HepG2 (cell line): ENCODE results near the gene FAM89B. TPM values are rescaled to one million over a fixed set of nuclear protein-coding genes. Genes with fewer than 3 reads are reported as not detected.

Experiments used
- ATRX ChIP-seq: sonication (generic); formaldehyde crosslinking; IDR thresholded peaks from 2 replicates; pipeline ENCODE4 v1.4.0; 2020; ENCODE audit warnings: missing genetic modification reagents, borderline replicate concordance
- CHD4 ChIP-seq: fragments of 200-600 bp; sonication (generic); IDR thresholded peaks from 2 replicates; pipeline ENCODE4 v1.7.0; 2017; ENCODE audit warnings: mild to moderate bottlenecking, low read length, borderline replicate concordance
- ELF3 ChIP-seq: IDR thresholded peaks from 2 replicates; pipeline ENCODE4 v1.6.1; 2016; ENCODE audit warnings: missing genetic modification reagents, missing compliant biosample characterization
- EP300 ChIP-seq, 3 experiments: sonication (generic) in 1 of 3; formaldehyde crosslinking in 1 of 3; IDR thresholded peaks; 2 replicates each; pipeline versions ENCODE4 v1.5.1 to v1.6.1; 2011 to 2020; ENCODE audit warnings: low read depth in 2 of 3, low read length in 2 of 3, borderline replicate concordance in 1 of 3, improper control_type of control experiment in 1 of 3, mild to moderate bottlenecking in 1 of 3, missing genetic modification reagents in 1 of 3, moderate library complexity in 1 of 3
- GZF1 ChIP-seq: sonication (generic); formaldehyde crosslinking; IDR thresholded peaks from 2 replicates; pipeline ENCODE4 v1.5.1; 2020; ENCODE audit warnings: mild to moderate bottlenecking, missing genetic modification reagents
- IKZF4 ChIP-seq: sonication (generic); formaldehyde crosslinking; IDR thresholded peaks from 2 replicates; pipeline ENCODE4 v1.5.1; 2020; ENCODE audit warnings: borderline replicate concordance, mild to moderate bottlenecking, low read depth, missing genetic modification reagents; ENCODE audit errors: not compliant biosample characterization
- IRF2 ChIP-seq: IDR thresholded peaks from 2 replicates; pipeline ENCODE4 v1.6.1; 2018; ENCODE audit warnings: missing genetic modification reagents, missing compliant biosample characterization
- JUNB ChIP-seq: sonication (generic); formaldehyde crosslinking; IDR thresholded peaks from 2 replicates; pipeline ENCODE4 v1.8.0; 2022; ENCODE audit warnings: missing genetic modification reagents, mild to moderate bottlenecking, borderline replicate concordance
- NCOA2 ChIP-seq: sonication (generic); formaldehyde crosslinking; IDR thresholded peaks from 2 replicates; pipeline ENCODE4 v1.8.0; 2022; ENCODE audit warnings: inconsistent platforms
- NR2C2 ChIP-seq: sonication (generic); formaldehyde crosslinking; IDR thresholded peaks from 2 replicates; pipeline ENCODE4 v1.4.0; 2020; ENCODE audit warnings: missing genetic modification reagents, mild to moderate bottlenecking, moderate library complexity, borderline replicate concordance
- RBAK ChIP-seq: sonication (generic); formaldehyde crosslinking; IDR thresholded peaks from 2 replicates; pipeline ENCODE4 v1.5.1; 2020; ENCODE audit warnings: mild to moderate bottlenecking, missing genetic modification reagents
- SMARCC2 ChIP-seq: fragments of 450-650 bp; IDR thresholded peaks from 2 replicates; pipeline ENCODE4 v1.6.1; 2017; ENCODE audit warnings: antibody characterized with exemption, mild to moderate bottlenecking
- SUZ12 ChIP-seq: fragments of 150-350 bp; IDR thresholded peaks from 2 replicates; pipeline ENCODE4 v1.6.1; 2014; ENCODE audit warnings: low read depth, low read length
- SYNCRIP ChIP-seq: fragments of 200-400 bp; formaldehyde crosslinking; IDR thresholded peaks from 2 replicates; pipeline ENCODE4 v1.6.1; 2018; ENCODE audit warnings: mild to moderate bottlenecking, low read depth, low read length; ENCODE audit not compliant: insufficient read depth
- WIZ ChIP-seq: sonication (generic); formaldehyde crosslinking; IDR thresholded peaks from 2 replicates; pipeline ENCODE4 v1.5.1; 2020; ENCODE audit warnings: mild to moderate bottlenecking, missing genetic modification reagents
- ZNF136 ChIP-seq: sonication (generic); formaldehyde crosslinking; IDR thresholded peaks from 2 replicates; pipeline ENCODE4 v1.8.1; 2022; ENCODE audit warnings: low read depth, mild to moderate bottlenecking, moderate library complexity, missing genetic modification reagents
- ZNF138 ChIP-seq: sonication (generic); formaldehyde crosslinking; IDR thresholded peaks from 2 replicates; pipeline ENCODE4 v1.5.0; 2020; ENCODE audit warnings: mild to moderate bottlenecking, low read depth, missing genetic modification reagents
- ZNF225 ChIP-seq: sonication (generic); formaldehyde crosslinking; IDR thresholded peaks from 2 replicates; pipeline ENCODE4 v1.4.0; 2020; ENCODE audit warnings: mild to moderate bottlenecking, missing genetic modification reagents
- ZNF724P ChIP-seq: sonication (generic); formaldehyde crosslinking; IDR thresholded peaks from 2 replicates; pipeline ENCODE4 v1.8.0; 2022; ENCODE audit warnings: missing genetic modification reagents, borderline replicate concordance
- polyA plus RNA-seq, 8 experiments: library from polyadenylated mRNA; depleted of rRNA in 3 of 8; stranded (reverse) in 7 of 8; unstranded in 1 of 8; fragments of >200 nt; fragmentation: Illumina TruSeq in 4 of 8; extraction: Trizol in 4 of 8; gene quantifications; 2 replicates each; pipeline versions ENCODE4 v1.2.1 to v1.2.3, GENCODE V29; 2011 to 2016; ENCODE audit warnings: low read depth in 4 of 8, missing spikeins in 1 of 8, mixed read lengths in 1 of 8; ENCODE audit not compliant: insufficient read depth in 1 of 8
- total RNA-seq, 5 experiments: library from RNA; depleted of rRNA; stranded (reverse); fragments of >200 nt; fragmentation: Illumina TruSeq; extraction: Trizol; gene quantifications; 2 replicates each; pipeline ENCODE4 v1.2.3, GENCODE V29; 2016; ENCODE audit warnings: low read depth in 1 of 5
- TF ChIP-seq, protein P1 (sequence below): sonication (generic); formaldehyde crosslinking; IDR thresholded peaks from 2 replicates; pipeline ENCODE4 v1.5.0; 2020; ENCODE audit warnings: missing genetic modification reagents
- TF ChIP-seq, protein P2 (sequence below): sonication (generic); formaldehyde crosslinking; IDR thresholded peaks from 2 replicates; pipeline ENCODE4 v1.4.0; 2020; ENCODE audit warnings: missing genetic modification reagents
- TF ChIP-seq, protein P3 (sequence below): sonication (generic); formaldehyde crosslinking; IDR thresholded peaks from 2 replicates; pipeline ENCODE4 v1.8.0; 2022; ENCODE audit warnings: mild to moderate bottlenecking, missing genetic modification reagents

FAM89B gene
- total and polyA plus RNA-seq, 2 of the 13 experiments (the other 11 are each of a cell fraction or from before 2014, with no cell fraction given): 5.7 to 8.0 TPM

DNA sequence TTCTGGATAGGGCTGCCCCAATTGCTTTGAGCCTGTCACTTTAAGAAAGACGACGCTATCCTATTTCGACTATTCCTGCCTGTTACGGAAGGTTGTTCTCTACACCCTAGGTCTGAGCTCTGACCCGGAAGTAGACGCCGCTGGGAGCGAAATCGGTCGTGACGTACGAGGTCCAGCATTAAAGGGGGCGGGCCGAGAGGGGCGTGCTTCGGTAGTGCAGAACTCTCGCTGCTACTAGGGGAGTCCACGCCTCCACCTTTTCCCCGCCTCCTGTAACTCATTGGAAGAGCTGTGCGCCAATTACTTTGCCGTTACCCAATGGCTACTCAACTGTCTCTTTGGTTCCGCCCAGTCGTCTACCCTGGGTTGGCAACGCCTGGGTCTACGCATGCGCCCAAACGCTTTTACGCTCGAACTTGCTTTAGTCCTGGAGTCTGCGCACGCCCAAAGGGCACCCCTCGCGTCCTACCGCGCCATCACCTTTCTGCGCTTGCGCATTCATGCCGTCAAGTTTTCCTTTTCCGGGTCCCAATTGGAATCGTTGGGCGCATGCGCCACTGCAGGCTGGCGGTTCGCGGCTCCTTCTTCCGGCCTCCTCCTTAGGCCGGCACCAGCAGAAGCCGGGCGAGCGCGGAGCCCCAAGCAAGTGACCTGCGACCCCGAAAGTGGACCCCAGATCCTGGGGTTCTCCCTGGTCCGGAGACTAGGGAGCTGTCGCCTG lies 43.1 kb downstream of the FAM89B start, which contains the start of gene PCNX3 (continued):
- TF ChIP-seq, protein P1, sequence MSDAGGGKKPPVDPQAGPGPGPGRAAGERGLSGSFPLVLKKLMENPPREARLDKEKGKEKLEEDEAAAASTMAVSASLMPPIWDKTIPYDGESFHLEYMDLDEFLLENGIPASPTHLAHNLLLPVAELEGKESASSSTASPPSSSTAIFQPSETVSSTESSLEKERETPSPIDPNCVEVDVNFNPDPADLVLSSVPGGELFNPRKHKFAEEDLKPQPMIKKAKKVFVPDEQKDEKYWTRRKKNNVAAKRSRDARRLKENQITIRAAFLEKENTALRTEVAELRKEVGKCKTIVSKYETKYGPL (CRISPR knock-in tag): no peak
- TF ChIP-seq JUNB (CRISPR knock-in tag): no peak
- no peak for TF ChIP-seq CHD4
- TF ChIP-seq ATRX (CRISPR knock-in tag): no peak
- no peak for TF ChIP-seq SMARCC2
- no peak for TF ChIP-seq SYNCRIP
- no peak for TF ChIP-seq IKZF4 (CRISPR knock-in tag)
- 0 out of 4 replicates have a peak, but pooled peaks of 1 of the 2 experiments have one; percentile 27 for TF ChIP-seq EP300 (IDR thresholded peaks at IDR 0.05; ENCODE audit: low read depth in 2 of 2, low read length in 2 of 2)
- no peak; the same call in 1 of the 2 replicates for TF ChIP-seq EP300 (CRISPR knock-in tag; IDR thresholded peaks at IDR 0.05; ENCODE audit: borderline replicate concordance)
- TF ChIP-seq ZNF138: no peak
- TF ChIP-seq GZF1 (CRISPR knock-in tag): no peak
- no peak for TF ChIP-seq SUZ12
- TF ChIP-seq ZNF225 (CRISPR knock-in tag): no peak
- no peak for TF ChIP-seq NCOA2 (CRISPR knock-in tag)
- no peak for TF ChIP-seq ZNF724P (CRISPR knock-in tag)
- TF ChIP-seq, protein P2, sequence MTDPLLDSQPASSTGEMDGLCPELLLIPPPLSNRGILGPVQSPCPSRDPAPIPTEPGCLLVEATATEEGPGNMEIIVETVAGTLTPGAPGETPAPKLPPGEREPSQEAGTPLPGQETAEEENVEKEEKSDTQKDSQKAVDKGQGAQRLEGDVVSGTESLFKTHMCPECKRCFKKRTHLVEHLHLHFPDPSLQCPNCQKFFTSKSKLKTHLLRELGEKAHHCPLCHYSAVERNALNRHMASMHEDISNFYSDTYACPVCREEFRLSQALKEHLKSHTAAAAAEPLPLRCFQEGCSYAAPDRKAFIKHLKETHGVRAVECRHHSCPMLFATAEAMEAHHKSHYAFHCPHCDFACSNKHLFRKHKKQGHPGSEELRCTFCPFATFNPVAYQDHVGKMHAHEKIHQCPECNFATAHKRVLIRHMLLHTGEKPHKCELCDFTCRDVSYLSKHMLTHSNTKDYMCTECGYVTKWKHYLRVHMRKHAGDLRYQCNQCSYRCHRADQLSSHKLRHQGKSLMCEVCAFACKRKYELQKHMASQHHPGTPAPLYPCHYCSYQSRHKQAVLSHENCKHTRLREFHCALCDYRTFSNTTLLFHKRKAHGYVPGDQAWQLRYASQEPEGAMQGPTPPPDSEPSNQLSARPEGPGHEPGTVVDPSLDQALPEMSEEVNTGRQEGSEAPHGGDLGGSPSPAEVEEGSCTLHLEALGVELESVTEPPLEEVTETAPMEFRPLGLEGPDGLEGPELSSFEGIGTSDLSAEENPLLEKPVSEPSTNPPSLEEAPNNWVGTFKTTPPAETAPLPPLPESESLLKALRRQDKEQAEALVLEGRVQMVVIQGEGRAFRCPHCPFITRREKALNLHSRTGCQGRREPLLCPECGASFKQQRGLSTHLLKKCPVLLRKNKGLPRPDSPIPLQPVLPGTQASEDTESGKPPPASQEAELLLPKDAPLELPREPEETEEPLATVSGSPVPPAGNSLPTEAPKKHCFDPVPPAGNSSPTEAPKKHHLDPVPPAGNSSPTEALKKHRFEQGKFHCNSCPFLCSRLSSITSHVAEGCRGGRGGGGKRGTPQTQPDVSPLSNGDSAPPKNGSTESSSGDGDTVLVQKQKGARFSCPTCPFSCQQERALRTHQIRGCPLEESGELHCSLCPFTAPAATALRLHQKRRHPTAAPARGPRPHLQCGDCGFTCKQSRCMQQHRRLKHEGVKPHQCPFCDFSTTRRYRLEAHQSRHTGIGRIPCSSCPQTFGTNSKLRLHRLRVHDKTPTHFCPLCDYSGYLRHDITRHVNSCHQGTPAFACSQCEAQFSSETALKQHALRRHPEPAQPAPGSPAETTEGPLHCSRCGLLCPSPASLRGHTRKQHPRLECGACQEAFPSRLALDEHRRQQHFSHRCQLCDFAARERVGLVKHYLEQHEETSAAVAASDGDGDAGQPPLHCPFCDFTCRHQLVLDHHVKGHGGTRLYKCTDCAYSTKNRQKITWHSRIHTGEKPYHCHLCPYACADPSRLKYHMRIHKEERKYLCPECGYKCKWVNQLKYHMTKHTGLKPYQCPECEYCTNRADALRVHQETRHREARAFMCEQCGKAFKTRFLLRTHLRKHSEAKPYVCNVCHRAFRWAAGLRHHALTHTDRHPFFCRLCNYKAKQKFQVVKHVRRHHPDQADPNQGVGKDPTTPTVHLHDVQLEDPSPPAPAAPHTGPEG: no peak; the same call in 1 of the 2 replicates
- peak; percentile 100 for TF ChIP-seq NR2C2 (CRISPR knock-in tag)
- no peak for TF ChIP-seq WIZ (CRISPR knock-in tag)
- peak; percentile 77 for TF ChIP-seq ELF3 (CRISPR knock-in tag)
- TF ChIP-seq ZNF136: no peak
- TF ChIP-seq, protein P3, sequence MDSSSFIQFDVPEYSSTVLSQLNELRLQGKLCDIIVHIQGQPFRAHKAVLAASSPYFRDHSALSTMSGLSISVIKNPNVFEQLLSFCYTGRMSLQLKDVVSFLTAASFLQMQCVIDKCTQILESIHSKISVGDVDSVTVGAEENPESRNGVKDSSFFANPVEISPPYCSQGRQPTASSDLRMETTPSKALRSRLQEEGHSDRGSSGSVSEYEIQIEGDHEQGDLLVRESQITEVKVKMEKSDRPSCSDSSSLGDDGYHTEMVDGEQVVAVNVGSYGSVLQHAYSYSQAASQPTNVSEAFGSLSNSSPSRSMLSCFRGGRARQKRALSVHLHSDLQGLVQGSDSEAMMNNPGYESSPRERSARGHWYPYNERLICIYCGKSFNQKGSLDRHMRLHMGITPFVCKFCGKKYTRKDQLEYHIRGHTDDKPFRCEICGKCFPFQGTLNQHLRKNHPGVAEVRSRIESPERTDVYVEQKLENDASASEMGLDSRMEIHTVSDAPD (CRISPR knock-in tag): no peak
- TF ChIP-seq RBAK: no peak
- peak; percentile 85 for TF ChIP-seq IRF2 (CRISPR knock-in tag)
